AG09309 (cell line): ENCODE measurements around the gene LY86.

ENCODE experiments used
- DNase-seq: peaks from one replicate; pipeline ENCODE4 v3.0.0-alpha.2; 2010; ENCODE audit warnings: low read depth
- H3K4me3 ChIP-seq: 2 replicates; pipeline ENCODE4 v1.5.1; 2011; ENCODE audit warnings: mild to moderate bottlenecking, low read depth, low read length, moderate library complexity; ENCODE audit not compliant: control insufficient read depth
- CTCF ChIP-seq: IDR thresholded peaks from 2 replicates; pipeline ENCODE4 v1.5.1; 2011; ENCODE audit warnings: mild to moderate bottlenecking, low read depth, low read length, inconsistent platforms; ENCODE audit not compliant: insufficient read depth, control insufficient read depth; ENCODE audit errors: missing control alignments

Gene LY86

GRCh38 chr6:6583836-6584235 lies 4.7 kb upstream of the LY86 start:
- no peak for DNase-seq
- H3K4me3 ChIP-seq = no peak overlapping the region
- no peak for TF ChIP-seq CTCF

GRCh38 chr6:6584310-6585002 lies 4.1 kb upstream of the LY86 start:
- no peak for TF ChIP-seq CTCF
- no peak overlapping the region for H3K4me3 ChIP-seq
- DNase-seq = no peak

GRCh38 chr6:6585003-6585311 lies 3.6 kb upstream of the LY86 start:
- H3K4me3 ChIP-seq = no peak overlapping the region
- TF ChIP-seq CTCF = no peak
- no peak for DNase-seq

DNA sequence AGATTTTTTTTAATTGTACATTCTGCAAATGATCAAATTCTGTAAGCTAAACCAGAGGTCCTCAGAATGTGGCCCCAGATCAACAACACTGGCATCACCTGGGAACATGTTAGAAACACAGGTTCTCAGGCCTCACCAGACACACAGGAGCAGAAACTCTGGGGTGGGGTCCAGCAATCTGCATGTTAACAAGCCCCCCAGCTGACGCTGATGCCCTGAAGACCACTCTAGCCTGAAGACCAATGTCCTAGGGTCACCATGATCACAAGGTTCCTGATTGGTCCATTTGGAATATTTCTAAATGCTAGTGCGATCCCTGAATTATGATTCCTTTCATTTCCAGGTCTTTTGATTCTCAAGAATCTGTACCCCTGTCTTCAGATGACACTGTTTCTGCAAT lies 2.4 kb upstream of the LY86 start:
- no peak overlapping the region for H3K4me3 ChIP-seq

DNA sequence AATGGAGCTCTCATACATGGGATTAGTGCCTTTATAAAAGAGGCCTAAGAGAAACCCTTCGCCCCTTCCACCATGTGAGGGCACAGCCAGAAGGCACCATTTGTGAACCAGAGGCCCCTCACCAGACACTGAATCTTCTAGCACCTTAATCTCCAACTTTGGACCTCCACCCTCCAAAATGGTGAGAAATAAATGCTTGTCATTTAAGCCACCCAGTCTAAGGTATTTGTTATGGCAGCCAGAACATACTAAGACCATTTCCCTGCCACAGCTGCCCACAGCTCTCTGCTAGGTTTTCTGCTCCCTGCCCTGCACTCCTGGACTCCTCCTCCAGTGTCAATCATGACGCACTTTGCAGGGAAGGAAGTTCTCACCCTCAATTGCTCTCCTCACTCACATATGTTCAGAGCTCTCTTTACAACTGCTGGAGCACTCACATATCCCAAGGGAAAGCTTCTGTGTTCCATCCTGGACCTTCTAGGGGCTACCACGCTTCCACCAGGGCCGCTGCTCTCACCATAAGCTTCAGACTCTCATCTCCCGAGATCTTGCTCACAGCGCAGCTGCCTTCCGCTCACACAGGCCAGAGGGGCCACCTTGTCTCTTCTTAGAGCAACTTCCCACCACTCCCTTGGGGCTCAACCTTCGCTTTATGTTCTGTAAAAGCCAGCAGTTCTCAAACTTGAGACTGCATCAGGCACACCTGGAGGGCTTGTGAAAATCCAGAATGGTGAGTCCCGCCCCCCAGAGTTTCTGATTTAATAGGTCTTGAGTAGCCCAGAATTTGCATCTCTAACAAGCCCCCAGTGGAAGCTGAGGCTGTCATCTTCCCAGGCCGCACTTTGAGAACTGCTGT lies 1.6 kb upstream of the LY86 start:
- H3K4me3 ChIP-seq = no peak overlapping the region
- no peak for TF ChIP-seq CTCF
- no peak for DNase-seq

More for the DNA sequence above, 2.4 kb upstream of the LY86 start:
- no peak for DNase-seq
- TF ChIP-seq CTCF = no peak

GRCh38 chr6:6587696-6588063 lies 840 bp upstream of the LY86 start:
- no peak for TF ChIP-seq CTCF
- DNase-seq = no peak
- no peak overlapping the region for H3K4me3 ChIP-seq
